Cerebellar nuclear complex (tissue), 1 donor: ENCODE data around the gene CDC73.

Experiments
- DNase-seq, 2 experiments: peaks; one replicate each; lab custom pipeline; 2025; lab: John Stamatoyannopoulos, UW

The CDC73 gene

DNA sequence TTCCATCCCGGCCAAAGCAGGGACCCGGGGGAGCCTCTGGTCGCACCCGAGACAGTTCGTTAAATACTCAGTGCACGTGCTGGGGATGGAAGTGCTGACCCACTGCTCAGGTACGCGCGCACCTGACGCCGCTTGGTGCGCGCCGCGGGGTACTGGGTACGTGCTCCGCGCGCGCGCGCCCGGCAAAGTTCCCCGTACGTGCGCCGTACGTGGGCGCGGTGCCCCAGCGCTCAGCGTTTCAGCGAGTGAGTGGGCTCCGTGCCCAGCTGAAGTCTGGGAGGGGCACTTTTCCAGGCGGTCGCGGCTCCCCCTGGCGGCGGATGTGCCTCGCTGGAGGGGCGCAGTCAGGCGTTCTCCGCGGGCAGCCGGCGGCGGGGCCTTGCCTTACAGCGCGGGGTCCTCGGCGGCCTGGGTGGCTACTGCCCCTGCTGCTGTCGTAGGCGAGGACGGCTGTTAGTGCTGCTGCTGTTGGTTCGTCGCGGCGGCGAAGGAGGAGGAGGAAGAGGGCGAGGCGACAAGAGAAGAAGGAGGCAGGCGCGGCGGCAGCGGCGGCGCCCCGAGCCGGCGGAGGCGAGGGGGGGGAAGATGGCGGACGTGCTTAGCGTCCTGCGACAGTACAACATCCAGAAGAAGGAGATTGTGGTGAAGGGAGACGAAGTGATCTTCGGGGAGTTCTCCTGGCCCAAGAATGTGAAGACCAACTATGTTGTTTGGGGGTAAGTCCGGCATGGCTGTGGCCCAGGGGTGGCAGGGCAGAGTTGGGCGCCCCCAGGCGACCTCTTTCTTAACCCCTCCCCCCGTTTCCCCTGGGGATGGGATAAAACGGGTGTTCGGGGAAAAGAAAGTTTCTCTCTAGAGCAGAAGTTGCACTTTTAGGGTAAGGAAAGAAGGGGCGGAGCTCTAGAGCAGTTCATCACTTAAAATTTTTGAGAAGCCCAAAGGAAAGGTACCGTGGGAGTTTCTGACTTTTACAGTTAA is at the start of gene CDC73:
Gene CDC73 (plus strand): TSS at position 416 of the 978 bp plus-strand sequence. CDS start 170 bp downstream, at position 586.
- DNase-seq: peak; percentile 50 to 81

GRCh38 chr1:193077991-193078390 is 43.8 kb upstream of the CDC73 start:
- no peak for DNase-seq

DNA sequence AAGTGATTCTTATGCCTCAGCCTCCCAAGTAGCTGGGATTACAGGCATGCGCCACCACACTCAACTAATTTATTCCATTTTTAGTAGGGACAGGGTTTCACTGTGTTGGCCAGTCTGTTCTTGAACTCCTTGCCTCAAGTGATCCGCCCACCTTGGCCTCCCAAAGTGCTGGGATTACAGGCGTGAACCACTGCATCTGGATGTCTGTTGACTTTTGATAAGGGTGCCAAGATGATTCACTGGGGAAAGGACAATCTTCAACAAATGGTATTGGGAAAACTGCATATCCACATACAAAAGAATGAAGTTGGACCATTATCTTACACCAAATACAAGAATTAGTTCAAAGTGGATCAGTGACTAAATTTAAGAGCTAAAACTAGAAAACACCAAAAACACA is 42.6 kb upstream of the CDC73 start:
- no peak for DNase-seq

- no peak for DNase-seq
Observed at GRCh38 chr1:193083365-193084088, 38.3 kb upstream of the CDC73 start.

DNA sequence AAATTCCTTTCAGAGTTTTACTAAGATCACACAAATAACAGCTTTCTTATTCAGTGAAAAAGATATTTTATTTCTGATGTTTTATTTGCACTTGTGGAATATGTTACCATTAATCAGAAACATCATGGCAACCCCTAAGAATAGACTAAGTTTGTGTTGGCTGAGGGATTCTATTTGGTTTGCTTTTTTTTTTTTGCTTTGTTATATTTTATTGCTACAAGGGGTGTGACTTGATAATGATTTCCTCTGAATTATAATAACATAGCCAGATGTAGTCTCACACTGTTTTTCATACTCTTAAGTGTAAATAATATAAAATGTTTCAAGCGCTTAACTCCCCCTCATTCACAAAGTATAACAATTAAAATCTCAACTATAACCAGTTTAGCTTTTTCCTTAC is 36.6 kb upstream of the CDC73 start:
- no peak for DNase-seq

DNA sequence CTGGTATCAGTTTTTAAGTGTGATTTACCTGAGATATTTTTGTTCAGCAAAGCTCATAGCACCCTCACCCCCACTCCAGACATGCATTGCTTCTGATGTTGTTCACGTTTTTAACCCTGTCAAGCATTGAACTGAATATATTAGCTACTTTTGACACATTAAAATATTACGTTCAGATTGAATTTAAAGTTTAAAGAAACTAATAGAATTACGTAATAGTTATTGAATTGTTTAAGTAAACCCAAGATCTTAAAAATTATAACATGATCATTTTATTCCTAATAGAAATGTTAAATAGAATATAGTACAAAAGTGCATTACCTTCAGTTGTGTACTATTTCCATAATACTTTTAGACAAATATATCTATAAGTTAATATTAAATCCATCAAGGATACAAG is 35.5 kb upstream of the CDC73 start:
- DNase-seq: no peak

DNA sequence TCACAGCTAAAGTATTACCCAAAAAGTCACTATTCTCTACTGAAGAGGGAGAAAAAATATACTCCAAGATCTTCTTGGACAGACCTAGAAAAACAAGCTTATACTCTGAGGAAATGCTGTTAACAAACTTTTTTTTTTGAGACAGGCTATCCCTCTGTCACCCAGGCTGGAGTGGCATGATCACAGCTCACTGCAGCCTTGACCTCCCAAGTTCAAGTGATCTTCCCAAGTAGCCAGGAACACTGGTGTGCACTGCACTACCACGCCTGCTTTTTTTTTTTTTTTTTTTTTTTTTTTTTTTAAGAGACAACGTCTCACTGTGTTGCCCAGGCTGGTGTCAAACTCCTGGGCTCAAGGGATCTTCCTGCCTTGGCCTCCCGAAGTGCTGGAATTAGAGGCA is 33.9 kb upstream of the CDC73 start:
- DNase-seq: no peak

- DNase-seq: no peak
Observed at GRCh38 chr1:193090865-193091264, 31.0 kb upstream of the CDC73 start.

GRCh38 chr1:193094112-193094511 is 27.7 kb upstream of the CDC73 start:
- no peak for DNase-seq

DNA sequence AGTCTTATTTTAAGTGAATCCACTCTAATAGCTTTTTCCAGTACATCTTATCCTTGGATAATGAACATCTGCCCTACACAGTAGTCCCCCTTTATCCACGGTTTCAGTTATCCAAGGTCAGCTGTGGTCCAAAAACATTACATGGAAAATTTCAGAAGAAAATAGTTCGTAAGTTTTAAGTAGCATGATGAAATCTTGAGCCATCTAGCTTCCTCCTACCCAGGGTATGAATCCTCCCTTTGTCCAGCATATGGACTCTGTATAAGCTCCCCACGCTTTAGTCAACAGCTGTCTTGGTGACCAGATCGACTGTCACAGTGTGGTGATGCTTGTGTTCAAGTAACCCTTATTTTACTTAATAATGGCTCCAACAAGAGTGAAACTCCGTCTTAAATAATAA is 19.2 kb upstream of the CDC73 start:
- no peak for DNase-seq

GRCh38 chr1:193103759-193104501 is 17.9 kb upstream of the CDC73 start:
- no peak for DNase-seq

DNA sequence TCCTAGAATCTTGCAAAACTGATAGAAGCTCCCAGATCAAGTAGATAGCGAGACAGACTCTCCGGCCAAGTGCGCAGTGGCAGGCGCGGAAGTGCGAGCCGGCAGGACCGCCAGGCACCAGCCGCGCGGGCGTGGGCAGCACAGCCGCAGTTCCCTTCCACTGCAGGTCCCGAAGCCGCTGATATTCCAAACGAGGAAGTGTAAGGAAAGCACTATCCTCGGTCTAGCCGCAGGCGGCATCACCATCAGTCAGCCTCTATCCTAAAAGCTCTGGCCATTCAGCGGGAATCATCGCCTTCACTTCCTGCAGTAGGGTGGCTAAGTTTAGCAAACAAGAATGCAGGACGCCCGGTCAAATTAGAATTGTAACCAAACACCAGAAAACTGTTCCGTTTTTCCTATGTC is 17.3 kb upstream of the CDC73 start:
- DNase-seq: peak in 1 of 2 experiments; percentile 22

GRCh38 chr1:193104907-193105820 is 16.7 kb upstream of the CDC73 start, which contains the start of gene GLRX2:
Gene GLRX2, minus strand, starts transcription at chr1:193105414. Its CDS starts 32 bp downstream, at chr1:193105382.
- DNase-seq: peak in 1 of 2 experiments; percentile 59

DNA sequence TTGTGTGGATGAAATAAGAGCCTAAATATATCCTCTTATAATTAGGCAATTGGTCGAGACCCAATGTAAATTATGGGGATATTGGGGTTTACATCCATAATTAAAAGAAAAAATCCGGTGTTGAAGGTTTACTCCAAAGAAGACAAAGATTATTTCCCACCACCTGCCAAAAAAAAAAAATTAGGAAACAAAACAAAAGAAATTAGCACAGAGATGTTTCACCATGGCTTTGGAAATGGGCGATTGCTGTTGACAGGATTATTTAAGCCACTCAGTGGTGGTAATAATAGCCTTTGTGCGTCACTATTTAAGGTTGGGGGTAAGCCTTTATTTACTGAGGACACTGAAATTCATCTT is 16.0 kb upstream of the CDC73 start:
- DNase-seq: no peak

DNA sequence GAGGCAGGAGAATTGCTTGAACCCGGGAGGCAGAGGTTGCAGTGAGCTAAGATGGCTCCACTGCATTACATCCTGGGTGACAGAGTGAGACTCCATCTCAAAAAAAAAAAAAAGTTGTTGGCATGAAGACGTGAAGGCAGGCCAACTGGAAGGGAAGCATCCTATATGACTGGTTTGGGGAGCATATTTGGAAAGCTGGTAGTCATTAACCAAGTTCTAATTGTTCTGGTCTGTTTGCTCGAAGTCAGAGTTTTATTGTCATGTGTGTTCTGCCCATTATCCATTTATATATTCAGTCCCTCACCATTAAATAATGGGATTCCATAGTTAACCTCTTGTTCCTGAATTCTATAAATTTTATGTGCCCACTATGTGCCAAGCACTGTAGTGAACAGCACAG is 13.4 kb upstream of the CDC73 start:
- DNase-seq: no peak

- DNase-seq: no peak
Observed at GRCh38 chr1:193109619-193110018, 12.2 kb upstream of the CDC73 start.

- no peak for DNase-seq
Observed at GRCh38 chr1:193110246-193110645, 11.6 kb upstream of the CDC73 start.

- no peak for DNase-seq
Observed at GRCh38 chr1:193110864-193111263, 11.0 kb upstream of the CDC73 start.

DNA sequence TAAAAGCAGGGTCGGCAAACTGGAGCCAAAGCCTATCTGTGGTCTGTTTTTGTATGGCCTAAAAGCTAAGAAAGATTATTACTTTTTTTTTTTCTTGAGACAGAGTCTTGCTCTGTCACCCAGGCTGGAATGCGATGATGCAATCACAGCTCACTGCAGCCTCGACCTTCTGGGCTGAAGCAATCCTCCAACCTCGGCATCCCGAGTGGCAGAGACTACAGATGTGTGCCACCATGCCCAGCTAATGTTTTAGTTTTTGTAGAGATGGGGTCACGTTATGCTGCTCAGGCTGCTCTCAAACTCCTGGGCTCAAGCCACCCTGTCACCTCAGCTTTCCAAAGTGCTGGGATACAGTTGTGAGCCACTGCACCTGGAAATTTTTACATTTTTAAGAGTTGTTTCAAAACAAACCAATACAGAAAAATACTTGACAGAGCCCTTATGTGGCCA is 10.2 kb upstream of the CDC73 start:
- DNase-seq: no peak

GRCh38 chr1:193113258-193113991 is 8.4 kb upstream of the CDC73 start:
- DNase-seq: no peak

- no peak for DNase-seq
Observed at GRCh38 chr1:193113992-193114332, 7.9 kb upstream of the CDC73 start.
